ENCODE measurements around the gene PITPNC1.

Gene PITPNC1

GRCh38 chr17:67435786-67436185 lies 58.7 kb downstream of the PITPNC1 start:
- DNase-seq, result no peak

- no peak for DNase-seq
These were observed 59.2 kb downstream of the PITPNC1 start for GRCh38 chr17:67436233-67436632.

- no peak for DNase-seq
These were observed 61.6 kb downstream of the PITPNC1 start for GRCh38 chr17:67438667-67439066.

GRCh38 chr17:67439269-67439668 lies 62.2 kb downstream of the PITPNC1 start:
- DNase-seq, result no peak

- DNase-seq, result no peak
These were observed 63.4 kb downstream of the PITPNC1 start for GRCh38 chr17:67440277-67441051.

- peak in 3 of 4 experiments; percentile 34 to 75 (median 63) for DNase-seq
These were observed 64.2 kb downstream of the PITPNC1 start for GRCh38 chr17:67441052-67441895.

GRCh38 chr17:67441896-67442219 lies 64.8 kb downstream of the PITPNC1 start:
- DNase-seq, result no peak

GRCh38 chr17:67442787-67443624 lies 65.9 kb downstream of the PITPNC1 start:
- DNase-seq, result no peak

- DNase-seq, result no peak
These were observed 67.0 kb downstream of the PITPNC1 start for GRCh38 chr17:67443931-67444595.

- DNase-seq, result no peak
These were observed 71.4 kb downstream of the PITPNC1 start for GRCh38 chr17:67448449-67448848.

- no peak for DNase-seq
These were observed 72.0 kb downstream of the PITPNC1 start for GRCh38 chr17:67449065-67449464.

- DNase-seq, result no peak
These were observed 73.0 kb downstream of the PITPNC1 start for GRCh38 chr17:67449845-67450755.

- DNase-seq, result no peak
These were observed 75.8 kb downstream of the PITPNC1 start for GRCh38 chr17:67452681-67453554.

- DNase-seq, result no peak
These were observed 79.0 kb downstream of the PITPNC1 start for GRCh38 chr17:67456103-67456502.

GRCh38 chr17:67456889-67457288 lies 79.8 kb downstream of the PITPNC1 start:
- DNase-seq, result no peak

- no peak for DNase-seq
These were observed 81.1 kb downstream of the PITPNC1 start for GRCh38 chr17:67458203-67458602.

GRCh38 chr17:67459985-67460384 lies 82.9 kb downstream of the PITPNC1 start:
- DNase-seq, result no peak

GRCh38 chr17:67461228-67461780 lies 84.2 kb downstream of the PITPNC1 start:
- no peak for DNase-seq

- no peak for DNase-seq
These were observed 84.8 kb downstream of the PITPNC1 start for GRCh38 chr17:67461876-67462275.

GRCh38 chr17:67466251-67466796 lies 89.2 kb downstream of the PITPNC1 start:
- DNase-seq, result no peak

Measured in activated CD4-positive, CD25-positive, alpha-beta regulatory T cell (primary cell).